GM18858 (cell line): ENCODE data around the gene FGFBP2.
"Not testable (repeated sequence)": the region's sequence is repeated elsewhere in the genome, so short reads cannot be mapped to it uniquely, and the experiment has no call there.

Experiments
- ATAC-seq: cut with Tn5 transposase; IDR thresholded peaks from one replicate; pipeline ENCODE4 v1.9.1; 2021; ENCODE audit not compliant: unreplicated experiment

FGFBP2 gene

DNA sequence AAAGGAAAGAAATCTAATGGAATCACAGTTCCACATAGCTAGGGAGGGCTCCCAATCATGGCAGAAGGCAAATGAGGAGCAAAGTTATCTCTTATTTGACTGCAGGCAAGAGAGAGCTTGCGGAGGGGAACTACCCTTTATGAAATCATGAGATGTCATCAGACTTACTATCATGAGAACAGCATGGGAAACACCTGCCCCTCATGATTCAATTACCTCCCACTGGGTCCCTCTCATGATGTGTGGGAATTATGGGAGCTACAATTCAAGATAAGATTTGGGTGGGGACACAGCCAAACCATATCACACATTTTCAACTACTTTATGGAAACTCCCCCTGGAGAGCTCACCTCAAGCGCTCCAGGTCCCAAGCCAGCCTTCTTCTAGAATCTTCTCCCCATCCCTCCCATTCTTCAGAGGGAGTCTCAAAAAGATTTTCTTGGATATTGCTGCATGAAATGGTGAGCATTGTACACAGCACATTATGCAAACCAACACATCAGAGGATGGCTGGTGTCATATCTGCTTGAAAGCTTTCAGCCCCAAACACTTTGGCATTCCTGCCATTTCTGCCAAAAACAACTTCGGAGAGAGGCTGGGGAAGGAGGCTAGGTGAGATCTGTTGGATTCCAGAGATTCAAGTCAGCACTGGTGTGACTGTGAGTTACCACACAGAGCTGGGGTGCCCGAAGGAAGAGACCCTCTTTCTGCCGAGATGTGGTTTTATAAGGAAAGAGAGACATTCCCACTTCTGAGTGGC lies 31.3 kb downstream of the FGFBP2 start:
- ATAC-seq: no peak

DNA sequence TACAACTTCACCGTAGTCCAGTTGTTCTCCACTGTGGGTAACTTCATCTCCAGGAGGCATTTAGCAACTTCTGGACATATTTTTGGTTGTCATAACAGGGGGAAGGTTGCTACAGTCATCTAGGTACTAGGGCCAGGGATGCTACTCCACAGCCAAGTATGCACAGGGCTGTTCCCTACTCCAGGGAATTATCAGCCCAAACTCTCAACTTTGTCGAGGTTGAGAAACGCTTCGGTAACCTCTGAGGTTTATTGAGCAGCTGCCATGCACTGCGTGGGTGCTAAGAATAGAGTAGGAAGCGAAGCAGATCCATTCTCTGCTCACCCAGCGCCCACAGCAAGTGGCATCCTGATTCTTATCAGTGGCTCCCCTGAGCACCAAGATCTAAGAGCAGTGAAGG lies 32.7 kb downstream of the FGFBP2 start:
- peak; percentile 46 for ATAC-seq

DNA sequence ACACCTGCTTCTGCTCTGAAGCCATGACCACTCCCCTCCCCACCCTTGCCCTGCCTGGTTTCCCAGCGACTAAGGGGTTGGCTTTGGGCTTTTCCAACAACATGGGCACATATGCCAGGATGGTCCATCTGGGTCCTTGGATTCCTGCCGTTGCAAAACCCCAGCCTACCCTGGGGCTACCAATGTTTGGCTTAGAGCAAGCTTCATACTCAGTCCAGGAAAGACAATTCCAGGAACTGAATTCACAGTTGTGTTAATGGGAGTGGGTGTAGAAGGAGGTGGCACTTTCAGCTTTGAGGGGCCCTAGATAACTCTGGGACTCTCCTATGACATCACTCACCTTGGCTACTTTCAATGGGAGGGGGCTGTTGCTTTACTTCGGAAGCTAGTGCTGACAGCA lies 33.4 kb downstream of the FGFBP2 start:
- no peak for ATAC-seq

DNA sequence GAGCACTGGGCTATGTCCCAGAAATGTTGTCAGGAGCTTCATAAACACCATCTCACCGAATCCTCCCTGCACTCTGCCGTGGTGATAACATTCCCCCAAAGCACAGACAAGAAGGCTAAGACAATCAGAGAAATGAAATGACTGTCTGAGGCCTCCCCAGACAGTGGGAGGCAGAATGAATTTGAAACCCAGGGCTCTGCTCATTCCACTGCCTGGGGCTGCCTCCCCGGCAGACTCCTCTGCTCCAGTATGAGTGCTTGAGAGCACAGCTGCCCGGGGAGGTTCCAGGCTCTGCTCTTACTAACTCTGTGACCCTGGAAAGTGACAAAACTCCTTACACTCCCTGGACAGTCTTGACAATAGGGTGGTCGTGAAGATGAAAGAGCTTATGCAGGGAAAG lies 34.1 kb downstream of the FGFBP2 start:
- ATAC-seq: no peak

DNA sequence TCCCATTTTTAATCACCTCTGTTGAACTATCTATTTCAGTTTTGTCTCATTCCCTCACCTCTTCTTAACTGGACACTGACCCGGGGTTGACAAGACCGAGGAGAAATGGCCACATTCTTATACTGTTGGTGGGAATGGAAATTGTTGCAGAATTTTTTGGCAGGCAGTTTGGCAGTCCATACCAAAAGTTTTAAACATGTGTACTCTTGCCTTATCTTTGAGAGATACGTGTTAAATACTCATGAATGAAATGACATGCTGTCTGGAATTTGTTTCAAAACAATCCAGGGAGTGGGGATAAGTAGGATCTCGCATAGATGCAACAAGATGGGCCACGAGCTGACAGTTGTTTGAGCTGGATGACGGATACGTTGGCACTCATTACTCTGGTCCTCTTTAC lies 36.5 kb downstream of the FGFBP2 start:
- no peak for ATAC-seq

DNA sequence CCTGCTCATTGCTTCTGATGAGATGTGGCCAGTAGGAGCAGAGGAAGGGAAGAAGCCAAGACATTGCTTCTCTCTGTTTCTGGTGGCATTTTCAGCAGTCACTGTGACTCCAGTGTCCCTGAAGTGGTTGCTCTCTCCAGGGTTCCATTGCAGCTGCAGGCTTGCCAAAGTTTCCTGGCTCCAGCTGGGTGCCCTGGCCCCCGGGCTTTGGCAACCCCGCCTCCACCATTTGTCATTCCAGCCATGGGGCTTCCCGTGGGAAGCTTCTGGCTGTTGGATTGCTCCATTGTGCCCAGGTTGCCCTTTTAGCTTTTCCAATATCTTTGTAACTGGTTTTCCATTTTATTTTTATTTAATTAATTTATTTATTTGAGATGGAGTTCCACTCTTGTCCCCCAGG lies 37.1 kb downstream of the FGFBP2 start:
- no peak for ATAC-seq

DNA sequence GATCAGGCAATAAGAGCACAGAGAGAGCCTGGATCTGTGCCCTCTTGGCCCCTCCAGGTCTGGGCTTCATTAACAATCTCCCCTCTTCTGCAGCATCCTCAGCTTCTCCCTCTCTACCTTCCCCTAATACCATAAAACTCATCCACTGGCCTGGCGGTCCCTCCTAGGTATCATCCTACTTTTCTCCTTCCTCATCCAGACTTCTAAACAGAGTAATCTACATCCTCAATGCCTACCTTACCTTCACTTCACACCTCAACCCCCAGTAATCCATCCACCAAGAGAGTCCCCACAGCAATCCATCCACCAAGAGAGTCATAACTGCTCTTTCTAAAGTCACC lies 41.4 kb downstream of the FGFBP2 start:
- no peak for ATAC-seq

DNA sequence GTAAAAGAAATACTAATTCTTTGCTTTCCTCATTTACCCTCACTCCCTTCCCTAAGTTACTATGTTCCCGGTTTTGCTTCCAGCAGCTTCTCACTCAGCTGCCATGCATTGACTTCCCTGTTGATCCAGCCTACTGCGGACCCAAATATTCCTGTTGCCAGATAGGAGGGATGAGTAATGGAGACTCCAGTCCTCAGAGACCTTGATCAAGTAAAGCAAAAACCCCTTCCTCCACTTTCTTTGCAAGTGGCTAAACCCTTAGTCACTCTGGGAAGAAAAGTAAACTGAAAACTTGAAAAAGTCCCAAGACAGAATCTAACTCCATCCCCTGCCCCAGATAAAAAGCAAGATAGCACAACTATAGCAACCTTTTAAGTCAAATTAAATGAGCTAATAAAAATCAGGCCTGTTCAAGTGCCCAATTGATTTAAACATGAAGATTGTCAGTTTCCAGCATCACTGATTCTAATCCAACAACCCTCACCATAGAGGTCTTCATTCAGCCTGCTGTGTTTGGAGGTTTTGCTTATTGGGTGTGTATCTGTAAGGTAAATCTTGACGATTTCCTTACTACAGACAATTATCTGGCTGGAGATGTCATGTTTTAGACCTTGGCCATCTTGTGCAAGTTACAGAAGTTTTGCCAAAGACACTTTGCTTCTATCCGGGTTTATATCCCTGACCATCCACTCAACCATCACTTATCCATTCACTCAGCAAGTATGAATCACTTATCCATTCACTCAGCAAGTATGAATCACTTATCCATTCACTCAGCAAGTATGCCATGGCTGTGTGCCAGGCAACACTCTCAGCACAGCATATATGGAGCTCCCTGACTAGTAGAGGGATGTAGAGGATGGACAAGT lies 42.0 kb downstream of the FGFBP2 start:
- ATAC-seq: no peak

DNA sequence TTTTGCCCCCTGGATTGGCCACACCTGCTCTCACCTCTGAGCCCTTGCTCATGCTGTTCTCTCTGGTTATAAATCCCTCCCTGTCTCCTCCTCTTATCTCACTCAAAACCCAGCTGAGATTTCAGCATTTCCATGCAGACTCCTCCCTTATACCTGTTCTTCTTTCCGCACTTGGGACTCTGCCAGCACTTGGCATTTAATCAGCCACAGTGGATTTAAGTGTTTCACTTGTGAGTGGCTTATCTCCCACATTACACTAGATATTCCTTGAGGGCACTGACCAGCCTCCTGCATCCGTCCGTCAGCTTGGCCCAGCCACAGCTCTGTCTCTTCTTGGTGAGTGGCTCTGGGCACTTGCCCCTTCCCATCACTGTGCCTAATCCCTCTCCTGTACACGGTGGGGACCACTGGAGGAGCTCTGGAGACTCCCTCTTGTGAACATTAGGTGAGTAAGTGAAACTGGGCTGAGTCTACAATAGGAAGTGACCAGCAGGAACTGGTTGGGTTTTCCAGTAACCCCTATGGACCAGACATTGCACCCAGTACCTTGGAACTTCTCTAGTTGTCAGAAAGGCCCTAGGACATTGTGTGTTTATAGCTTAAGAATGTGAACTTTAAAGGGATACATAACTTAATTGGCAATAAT lies 44.4 kb downstream of the FGFBP2 start:
- no peak for ATAC-seq

DNA sequence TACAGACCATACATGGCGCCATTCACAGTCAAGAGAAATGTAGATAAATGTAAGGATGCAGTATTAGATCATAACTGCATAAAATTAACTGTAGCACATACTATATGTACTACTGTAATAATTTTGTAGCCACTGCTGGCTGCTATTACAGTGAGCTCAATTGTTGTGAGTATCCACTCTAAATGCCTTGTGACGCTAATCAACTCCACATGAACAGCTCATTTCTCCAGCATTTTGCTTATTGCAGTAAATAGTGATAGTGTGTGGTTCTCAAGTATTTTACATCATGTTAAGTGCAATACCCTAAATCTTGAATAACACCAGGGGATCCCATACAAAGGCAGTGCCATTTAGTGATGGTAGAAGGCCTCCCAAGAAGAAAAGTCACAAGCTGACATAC lies 45.7 kb downstream of the FGFBP2 start:
- no peak for ATAC-seq

DNA sequence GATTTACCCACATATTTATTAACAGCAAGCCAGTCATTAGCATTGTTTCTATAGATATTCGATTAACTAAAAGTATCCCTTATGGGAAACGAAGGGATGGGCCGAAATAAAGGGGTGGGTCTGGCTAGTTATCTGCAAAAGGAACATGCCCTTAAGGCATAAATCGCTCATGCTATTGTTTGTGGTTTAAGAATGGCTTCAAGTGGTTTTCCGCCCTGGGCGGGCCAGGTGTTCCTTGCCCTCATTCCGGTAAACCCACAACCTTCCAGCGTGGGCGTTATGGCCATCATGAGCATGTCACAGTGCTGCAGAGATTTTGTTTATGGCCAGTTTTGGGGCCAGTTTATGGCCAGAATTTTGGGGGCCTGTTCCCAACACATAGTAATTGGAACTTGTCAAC lies 46.6 kb downstream of the FGFBP2 start:
- not testable (repeated sequence) for ATAC-seq

DNA sequence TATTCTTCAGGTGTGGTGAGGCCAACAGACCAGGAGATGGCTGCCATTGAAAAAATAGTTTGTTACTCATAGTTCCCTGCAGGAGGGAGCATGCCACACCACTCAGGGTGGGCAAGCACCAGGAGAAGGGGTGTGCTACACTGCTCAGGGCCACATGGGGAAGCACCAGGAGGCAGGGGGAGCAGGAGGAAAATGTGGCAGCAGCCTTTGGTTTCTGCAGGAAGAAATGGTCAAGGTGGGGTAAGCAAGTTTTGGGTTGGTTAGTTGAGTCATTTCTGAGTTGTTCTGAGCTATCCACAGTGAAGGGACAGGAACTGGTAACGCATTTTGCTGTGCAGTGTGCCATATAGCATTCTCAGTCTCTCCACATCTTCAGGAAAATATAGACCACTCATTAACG lies 48.2 kb downstream of the FGFBP2 start:
- no peak for ATAC-seq

DNA sequence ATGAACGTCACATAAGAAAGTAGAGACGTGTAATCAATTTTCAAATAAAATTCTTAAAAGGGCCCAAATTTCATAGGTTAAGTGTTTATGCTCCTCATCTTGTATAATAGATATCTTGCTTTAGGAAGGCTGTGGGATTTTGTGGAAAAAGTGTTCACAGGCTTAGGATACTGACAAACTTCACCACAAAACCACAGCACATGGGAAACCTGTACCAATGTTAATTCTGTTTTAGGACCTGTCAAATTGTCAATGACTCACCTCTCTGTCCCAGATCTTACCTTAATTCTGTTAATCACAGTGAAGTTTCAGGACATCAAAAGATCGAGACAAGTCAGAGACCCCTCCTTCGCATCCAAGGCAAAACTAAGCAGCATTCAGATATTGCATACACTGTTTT lies 48.7 kb downstream of the FGFBP2 start:
- no peak for ATAC-seq

DNA sequence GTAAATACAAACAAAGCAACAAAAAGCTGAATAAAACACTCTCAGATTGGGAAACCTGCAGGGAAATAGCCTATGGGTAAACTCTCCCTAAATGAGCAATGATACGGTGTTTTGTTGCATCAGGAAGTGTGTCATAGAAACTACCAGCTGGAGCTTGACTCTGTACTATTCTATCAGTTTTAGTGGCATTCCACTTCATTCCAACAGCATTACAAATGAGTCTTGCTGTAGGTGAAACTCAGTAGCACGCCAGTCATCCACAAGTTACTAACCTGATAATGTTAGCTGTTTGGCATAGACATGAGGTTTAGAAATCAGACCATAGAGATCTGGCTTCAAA lies 49.4 kb downstream of the FGFBP2 start:
- no peak for ATAC-seq

DNA sequence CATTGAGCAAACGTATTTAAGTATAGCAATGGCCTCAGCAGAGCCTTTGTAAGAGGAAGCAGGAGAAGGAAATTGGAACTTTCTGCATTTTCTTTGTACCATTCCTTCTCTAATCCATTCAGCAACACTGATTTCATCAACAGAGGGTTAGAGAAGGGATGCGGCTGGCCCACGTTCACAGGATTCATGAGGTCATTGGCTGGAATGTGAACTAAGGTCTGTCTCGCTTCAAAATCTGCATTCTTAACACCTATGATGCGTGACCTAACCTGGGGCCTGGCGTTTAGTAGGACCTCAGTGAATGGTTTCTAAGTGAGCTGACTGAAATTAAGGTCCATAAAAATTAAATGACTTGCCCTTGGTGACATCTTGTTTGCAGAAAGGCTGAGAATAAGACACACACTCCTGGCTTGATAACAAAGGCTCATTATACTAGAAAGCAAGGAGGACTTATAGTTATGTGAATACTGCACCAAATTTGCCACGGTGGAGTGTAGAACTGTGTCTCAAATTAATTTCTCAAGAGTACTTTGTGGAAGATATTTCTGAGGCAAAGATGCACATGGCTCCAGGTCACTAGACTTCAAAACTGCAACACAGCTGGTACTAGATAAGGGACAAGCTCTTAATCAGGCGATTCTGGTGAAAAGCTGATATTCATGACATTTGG lies 49.9 kb downstream of the FGFBP2 start:
- ATAC-seq: no peak

DNA sequence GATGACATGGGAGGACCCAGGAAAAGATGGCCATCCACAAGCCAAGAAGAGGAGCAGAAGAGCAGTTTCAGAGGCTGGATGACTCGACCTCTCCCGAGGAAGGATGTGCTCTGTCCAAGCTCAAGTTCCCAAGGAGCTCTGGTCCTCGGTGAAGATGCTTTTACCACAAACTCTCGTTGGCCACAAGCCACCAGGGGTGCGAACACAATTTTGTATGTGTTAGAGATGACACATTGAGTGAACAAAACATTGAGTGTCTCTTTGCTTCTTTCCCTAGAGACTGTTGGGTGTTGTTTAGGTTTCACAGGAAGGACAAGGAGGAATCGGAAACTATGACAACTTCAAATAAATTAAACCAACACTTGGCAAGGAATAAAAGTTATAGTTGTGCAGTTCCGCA lies 50.7 kb downstream of the FGFBP2 start:
- no peak for ATAC-seq
